HEK293 (cell line): ENCODE measurements around the gene CADPS.

Experiments
- CTCF ChIP-seq: fragments of 450-650 bp; formaldehyde crosslinking; IDR thresholded peaks from 2 replicates; pipeline ENCODE4 v1.5.1; 2016; ENCODE audit warnings: missing biosample characterization, missing genetic modification characterization
- HOXD13 ChIP-seq: sonication (generic); formaldehyde crosslinking; IDR thresholded peaks from 2 replicates; pipeline ENCODE4 v1.8.0; 2022; ENCODE audit warnings: missing genetic modification reagents, borderline replicate concordance
- ZNF132 ChIP-seq: fragments of 450-650 bp; formaldehyde crosslinking; IDR thresholded peaks from 2 replicates; pipeline ENCODE4 v1.5.1; 2017; ENCODE audit warnings: missing biosample characterization, missing genetic modification characterization, borderline replicate concordance
- ZNF140 ChIP-seq: fragments of 450-650 bp; formaldehyde crosslinking; IDR thresholded peaks from 2 replicates; pipeline ENCODE4 v1.5.1; 2016; ENCODE audit warnings: missing biosample characterization, missing genetic modification characterization
- ZNF24 ChIP-seq: fragments of 450-650 bp; formaldehyde crosslinking; IDR thresholded peaks from 2 replicates; pipeline ENCODE4 v1.5.1; 2016; ENCODE audit warnings: missing biosample characterization, missing genetic modification characterization
- ZNF274 ChIP-seq, 2 experiments: fragments of 200-500 bp in 1 of 2; fragments of 450-650 bp in 1 of 2; sonication (Bioruptor generic) in 1 of 2; formaldehyde crosslinking in 1 of 2; IDR thresholded peaks; 2 replicates each; pipeline versions ENCODE4 v1.5.1 to v1.6.1; 2014 to 2016; ENCODE audit warnings: borderline replicate concordance in 1 of 2, inconsistent platforms in 1 of 2, low read length in 1 of 2, missing biosample characterization in 1 of 2, missing genetic modification characterization in 1 of 2
- ZNF510 ChIP-seq: fragments of 450-650 bp; formaldehyde crosslinking; IDR thresholded peaks from 2 replicates; pipeline ENCODE4 v1.5.1; 2018; ENCODE audit warnings: mild to moderate bottlenecking, missing genetic modification characterization, missing biosample characterization; ENCODE audit not compliant: insufficient replicate concordance
- ZNF558 ChIP-seq: fragments of 450-650 bp; formaldehyde crosslinking; IDR thresholded peaks from 2 replicates; pipeline ENCODE4 v1.5.1; 2016; ENCODE audit warnings: missing biosample characterization, missing genetic modification characterization
- ZNF670 ChIP-seq: fragments of 450-650 bp; formaldehyde crosslinking; IDR thresholded peaks from 2 replicates; pipeline ENCODE4 v1.5.1; 2016; ENCODE audit warnings: missing biosample characterization, missing genetic modification characterization, low read depth
- ZNF776 ChIP-seq: fragments of 450-650 bp; formaldehyde crosslinking; IDR thresholded peaks from 2 replicates; pipeline ENCODE4 v1.5.0; 2017; ENCODE audit warnings: missing biosample characterization, missing genetic modification characterization, borderline replicate concordance
- ZNF785 ChIP-seq: fragments of 450-650 bp; formaldehyde crosslinking; IDR thresholded peaks from 2 replicates; pipeline ENCODE4 v1.5.1; 2016; ENCODE audit warnings: missing biosample characterization, missing genetic modification characterization
- TF ChIP-seq, protein P1 (sequence below): fragments of 450-650 bp; formaldehyde crosslinking; IDR thresholded peaks from 2 replicates; pipeline ENCODE4 v1.5.1; 2016; ENCODE audit warnings: missing biosample characterization, missing genetic modification characterization
- TF ChIP-seq, protein P2 (sequence below): fragments of 450-650 bp; formaldehyde crosslinking; IDR thresholded peaks from 2 replicates; pipeline ENCODE4 v1.5.1; 2016; ENCODE audit warnings: missing biosample characterization, missing genetic modification characterization
- TF ChIP-seq, protein P3 (sequence below): fragments of 450-650 bp; formaldehyde crosslinking; IDR thresholded peaks from 2 replicates; pipeline ENCODE4 v1.5.1; 2016; ENCODE audit warnings: missing biosample characterization, missing genetic modification characterization

- TF ChIP-seq ZNF132 (no peak), CTCF (tag by site-specific recombination) (no peak), ZNF776 (tag by site-specific recombination) (no peak), HOXD13 (no peak), ZNF274 (IDR thresholded peaks at IDR 0.05; ENCODE audit: low read length) (no peak), ZNF274 (tag by site-specific recombination; IDR thresholded peaks at IDR 0.05; ENCODE audit: borderline replicate concordance) (no peak), ZNF510 (tag by site-specific recombination) (no peak), ZNF24 (tag by site-specific recombination) (no peak), ZNF558 (tag by site-specific recombination) (no peak), ZNF670 (tag by site-specific recombination) (no peak), ZNF785 (no peak), ZNF140 (no peak)
- TF ChIP-seq, protein P1, sequence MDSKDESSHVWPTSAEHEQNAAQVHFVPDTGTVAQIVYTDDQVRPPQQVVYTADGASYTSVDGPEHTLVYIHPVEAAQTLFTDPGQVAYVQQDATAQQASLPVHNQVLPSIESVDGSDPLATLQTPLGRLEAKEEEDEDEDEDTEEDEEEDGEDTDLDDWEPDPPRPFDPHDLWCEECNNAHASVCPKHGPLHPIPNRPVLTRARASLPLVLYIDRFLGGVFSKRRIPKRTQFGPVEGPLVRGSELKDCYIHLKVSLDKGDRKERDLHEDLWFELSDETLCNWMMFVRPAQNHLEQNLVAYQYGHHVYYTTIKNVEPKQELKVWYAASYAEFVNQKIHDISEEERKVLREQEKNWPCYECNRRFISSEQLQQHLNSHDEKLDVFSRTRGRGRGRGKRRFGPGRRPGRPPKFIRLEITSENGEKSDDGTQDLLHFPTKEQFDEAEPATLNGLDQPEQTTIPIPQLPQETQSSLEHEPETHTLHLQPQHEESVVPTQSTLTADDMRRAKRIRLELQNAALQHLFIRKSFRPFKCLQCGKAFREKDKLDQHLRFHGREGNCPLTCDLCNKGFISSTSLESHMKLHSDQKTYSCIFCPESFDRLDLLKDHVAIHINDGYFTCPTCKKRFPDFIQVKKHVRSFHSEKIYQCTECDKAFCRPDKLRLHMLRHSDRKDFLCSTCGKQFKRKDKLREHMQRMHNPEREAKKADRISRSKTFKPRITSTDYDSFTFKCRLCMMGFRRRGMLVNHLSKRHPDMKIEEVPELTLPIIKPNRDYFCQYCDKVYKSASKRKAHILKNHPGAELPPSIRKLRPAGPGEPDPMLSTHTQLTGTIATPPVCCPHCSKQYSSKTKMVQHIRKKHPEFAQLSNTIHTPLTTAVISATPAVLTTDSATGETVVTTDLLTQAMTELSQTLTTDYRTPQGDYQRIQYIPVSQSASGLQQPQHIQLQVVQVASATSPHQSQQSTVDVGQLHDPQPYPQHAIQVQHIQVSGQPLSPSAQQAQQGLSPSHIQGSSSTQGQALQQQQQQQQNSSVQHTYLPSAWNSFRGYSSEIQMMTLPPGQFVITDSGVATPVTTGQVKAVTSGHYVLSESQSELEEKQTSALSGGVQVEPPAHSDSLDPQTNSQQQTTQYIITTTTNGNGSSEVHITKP (tag by site-specific recombination) = no peak
- TF ChIP-seq, protein P2, sequence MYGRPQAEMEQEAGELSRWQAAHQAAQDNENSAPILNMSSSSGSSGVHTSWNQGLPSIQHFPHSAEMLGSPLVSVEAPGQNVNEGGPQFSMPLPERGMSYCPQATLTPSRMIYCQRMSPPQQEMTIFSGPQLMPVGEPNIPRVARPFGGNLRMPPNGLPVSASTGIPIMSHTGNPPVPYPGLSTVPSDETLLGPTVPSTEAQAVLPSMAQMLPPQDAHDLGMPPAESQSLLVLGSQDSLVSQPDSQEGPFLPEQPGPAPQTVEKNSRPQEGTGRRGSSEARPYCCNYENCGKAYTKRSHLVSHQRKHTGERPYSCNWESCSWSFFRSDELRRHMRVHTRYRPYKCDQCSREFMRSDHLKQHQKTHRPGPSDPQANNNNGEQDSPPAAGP (tag by site-specific recombination) = no peak
- TF ChIP-seq, protein P3, sequence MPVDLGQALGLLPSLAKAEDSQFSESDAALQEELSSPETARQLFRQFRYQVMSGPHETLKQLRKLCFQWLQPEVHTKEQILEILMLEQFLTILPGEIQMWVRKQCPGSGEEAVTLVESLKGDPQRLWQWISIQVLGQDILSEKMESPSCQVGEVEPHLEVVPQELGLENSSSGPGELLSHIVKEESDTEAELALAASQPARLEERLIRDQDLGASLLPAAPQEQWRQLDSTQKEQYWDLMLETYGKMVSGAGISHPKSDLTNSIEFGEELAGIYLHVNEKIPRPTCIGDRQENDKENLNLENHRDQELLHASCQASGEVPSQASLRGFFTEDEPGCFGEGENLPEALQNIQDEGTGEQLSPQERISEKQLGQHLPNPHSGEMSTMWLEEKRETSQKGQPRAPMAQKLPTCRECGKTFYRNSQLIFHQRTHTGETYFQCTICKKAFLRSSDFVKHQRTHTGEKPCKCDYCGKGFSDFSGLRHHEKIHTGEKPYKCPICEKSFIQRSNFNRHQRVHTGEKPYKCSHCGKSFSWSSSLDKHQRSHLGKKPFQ = no peak
These were observed 509.7 kb downstream of the CADPS start for GRCh38 chr3:62365391-62366125.
